Measurements from ENCODE around the gene ACTN1. TPM values are rescaled to one million over a fixed set of nuclear protein-coding genes. Genes with fewer than 3 reads are reported as not detected.

ACTN1 gene
- total and polyA plus RNA-seq, 10 of the 15 experiments (the other 5 are each of a cell fraction or from before 2014, with no cell fraction given), result 0.14 to 39.4 (median 2.6) TPM

DNA sequence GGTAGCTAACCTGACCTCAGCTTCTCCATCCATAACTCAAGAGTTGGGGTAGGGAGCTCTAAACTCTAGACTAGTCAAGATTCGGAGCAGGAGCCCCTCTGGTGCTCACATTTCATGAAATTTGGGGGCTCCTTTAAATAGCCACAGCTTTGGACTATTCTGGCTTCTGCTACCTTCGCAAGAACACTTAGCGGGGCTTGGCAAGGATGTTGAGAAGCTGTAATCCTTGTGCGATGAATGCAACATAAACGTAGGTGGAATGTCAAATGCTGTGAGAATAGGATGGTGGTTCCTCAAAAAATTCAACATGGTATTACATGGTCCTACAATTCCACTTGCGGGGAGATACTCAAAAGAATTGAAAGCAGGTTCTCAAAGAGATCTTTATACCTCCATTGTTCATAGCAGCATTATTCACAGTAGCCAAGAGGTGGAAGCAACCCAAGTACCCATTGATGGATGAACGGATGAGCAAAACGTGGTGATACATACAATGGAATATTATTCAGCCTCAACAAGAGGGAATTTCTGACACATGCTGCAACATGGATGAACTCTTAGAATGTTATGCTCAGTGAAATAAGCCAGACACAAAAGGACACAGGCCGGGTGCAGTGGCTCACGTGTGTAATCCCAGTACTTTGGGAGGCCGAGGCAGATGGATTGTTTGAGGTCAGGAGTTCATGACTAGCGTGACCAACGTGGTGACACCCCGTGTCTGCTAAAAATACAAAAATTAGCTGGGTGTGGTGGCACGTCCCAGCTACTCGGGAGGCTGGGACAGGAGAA, 73.8 kb downstream of the ACTN1 start:
- no peak for DNase-seq (ENCODE audit: low read depth, low spot score)

DNA sequence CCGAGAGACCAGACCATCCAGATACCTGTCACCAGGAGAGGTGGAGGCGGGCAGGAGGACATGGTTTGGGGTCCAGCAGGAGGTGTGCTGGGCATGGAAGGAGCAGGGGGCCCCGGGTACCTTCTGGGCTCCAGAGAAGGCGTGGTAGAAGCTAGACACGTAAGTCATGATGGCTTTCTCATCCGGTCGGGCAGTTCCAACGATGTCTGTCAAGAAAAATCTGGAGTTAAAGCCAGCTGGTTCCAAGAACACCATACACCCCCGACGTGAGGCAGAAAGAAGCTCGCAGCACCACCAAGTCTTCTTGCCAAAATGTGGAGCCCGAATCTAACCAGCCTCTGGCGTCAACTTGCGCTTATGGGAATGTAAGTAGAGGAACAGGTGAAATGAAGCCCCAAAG, 76.7 kb downstream of the ACTN1 start:
- no peaks in the 10 kb centered on the region; the same call in 1 of the 2 replicates for H3K4me1 ChIP-seq (ENCODE audit: control insufficient read depth, insufficient read depth, low read length)
- BruUV-seq (replicated peaks), result no TSS peak
- RAD21 ChIA-PET (ENCODE audit: unreplicated experiment), result interaction anchor here (1.0 kb wide), 1 partner anchor 9 kb away, joined by 4 read pairs; no protein-coding TSS in a partner anchor
- 58% methylated on average over 14 of the region's 14 CpGs for WGBS (ENCODE audit: insufficient coverage, insufficient replicate concordance, low lambda C conversion rate, missing lambda C conversion rate)
- CTCF ChIA-PET, result interaction anchor here (1.1 kb wide), 1 partner anchor 9 kb away, joined by 6 read pairs; no protein-coding TSS in a partner anchor
- H3K36me3 ChIP-seq (ENCODE audit: control insufficient read depth in 2 of 2, insufficient read depth in 2 of 2, low read length in 1 of 2), result peaks cover 0 to 3% of the 10 kb centered on the region in 2 experiments; a peak in 2 of 4 replicates
- no peaks in the 10 kb centered on the region for H3K79me2 ChIP-seq (ENCODE audit: control insufficient read depth, insufficient read depth, low read length)
- no peaks in the 10 kb centered on the region for H4K20me1 ChIP-seq (ENCODE audit: control insufficient read depth, insufficient read depth)
- H3K9ac ChIP-seq (ENCODE audit: control insufficient read depth, insufficient read depth, low read length), result no peak overlapping the region
- in situ Hi-C loops (cut with MboI) (no loop called here), intact Hi-C loops (cut with micrococcal nuclease; ENCODE audit: unreplicated experiment) (no loop called here)
- ATAC-seq (no peak), FAIRE-seq (no peak), DNase-seq (ENCODE audit: low read depth, low spot score) (no peak)
- H3K27ac ChIP-seq (ENCODE audit: control insufficient read depth, insufficient read depth), result no peak overlapping the region
- no peaks in the 10 kb centered on the region for H3K9me3 ChIP-seq (replicated peaks; ENCODE audit: control insufficient read depth, insufficient read depth, low read length)
- no peak overlapping the region for H3K4me3 ChIP-seq
- POLR2A ChIA-PET, result no interaction called here
- no peak overlapping the region for H3K4me2 ChIP-seq (ENCODE audit: control insufficient read depth, insufficient read depth)
- no peaks in the 10 kb centered on the region for H3K27me3 ChIP-seq (replicated peaks in 1 of 2; ENCODE audit: control insufficient read depth in 2 of 2, insufficient read depth in 2 of 2, low read length in 1 of 2)
- SMC1A ChIA-PET (ENCODE audit: uncharacterized antibody, unreplicated experiment), result no interaction called here
- H2AFZ ChIP-seq (ENCODE audit: control insufficient read depth, low read depth, low read length), result no peak overlapping the region
- TF ChIP-seq ZSCAN29 (IDR thresholded peaks at IDR 0.05) (no peak), ZBTB11 (CRISPR knock-in tag; IDR thresholded peaks at IDR 0.05) (no peak), RCOR1 (conservative IDR thresholded peaks at IDR 0.05; ENCODE audit: low read depth, low read length) (no peak)
- TF ChIP-seq, protein P1, sequence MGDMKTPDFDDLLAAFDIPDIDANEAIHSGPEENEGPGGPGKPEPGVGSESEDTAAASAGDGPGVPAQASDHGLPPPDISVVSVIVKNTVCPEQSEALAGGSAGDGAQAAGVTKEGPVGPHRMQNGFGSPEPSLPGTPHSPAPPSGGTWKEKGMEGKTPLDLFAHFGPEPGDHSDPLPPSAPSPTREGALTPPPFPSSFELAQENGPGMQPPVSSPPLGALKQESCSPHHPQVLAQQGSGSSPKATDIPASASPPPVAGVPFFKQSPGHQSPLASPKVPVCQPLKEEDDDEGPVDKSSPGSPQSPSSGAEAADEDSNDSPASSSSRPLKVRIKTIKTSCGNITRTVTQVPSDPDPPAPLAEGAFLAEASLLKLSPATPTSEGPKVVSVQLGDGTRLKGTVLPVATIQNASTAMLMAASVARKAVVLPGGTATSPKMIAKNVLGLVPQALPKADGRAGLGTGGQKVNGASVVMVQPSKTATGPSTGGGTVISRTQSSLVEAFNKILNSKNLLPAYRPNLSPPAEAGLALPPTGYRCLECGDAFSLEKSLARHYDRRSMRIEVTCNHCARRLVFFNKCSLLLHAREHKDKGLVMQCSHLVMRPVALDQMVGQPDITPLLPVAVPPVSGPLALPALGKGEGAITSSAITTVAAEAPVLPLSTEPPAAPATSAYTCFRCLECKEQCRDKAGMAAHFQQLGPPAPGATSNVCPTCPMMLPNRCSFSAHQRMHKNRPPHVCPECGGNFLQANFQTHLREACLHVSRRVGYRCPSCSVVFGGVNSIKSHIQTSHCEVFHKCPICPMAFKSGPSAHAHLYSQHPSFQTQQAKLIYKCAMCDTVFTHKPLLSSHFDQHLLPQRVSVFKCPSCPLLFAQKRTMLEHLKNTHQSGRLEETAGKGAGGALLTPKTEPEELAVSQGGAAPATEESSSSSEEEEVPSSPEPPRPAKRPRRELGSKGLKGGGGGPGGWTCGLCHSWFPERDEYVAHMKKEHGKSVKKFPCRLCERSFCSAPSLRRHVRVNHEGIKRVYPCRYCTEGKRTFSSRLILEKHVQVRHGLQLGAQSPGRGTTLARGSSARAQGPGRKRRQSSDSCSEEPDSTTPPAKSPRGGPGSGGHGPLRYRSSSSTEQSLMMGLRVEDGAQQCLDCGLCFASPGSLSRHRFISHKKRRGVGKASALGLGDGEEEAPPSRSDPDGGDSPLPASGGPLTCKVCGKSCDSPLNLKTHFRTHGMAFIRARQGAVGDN (IDR thresholded peaks at IDR 0.05), result no peak

More for the DNA sequence above, 73.8 kb downstream of the ACTN1 start:
- intact Hi-C loops (cut with micrococcal nuclease; ENCODE audit: unreplicated experiment), result no loop called here
- no peaks in the 10 kb centered on the region for H4K20me1 ChIP-seq (ENCODE audit: control insufficient read depth, insufficient read depth)
- H3K9ac ChIP-seq (ENCODE audit: control insufficient read depth, insufficient read depth, low read length), result no peak overlapping the region
- H3K4me1 ChIP-seq (ENCODE audit: control insufficient read depth, insufficient read depth, low read length), result no peaks in the 10 kb centered on the region
- no peak overlapping the region for H3K27ac ChIP-seq (ENCODE audit: control insufficient read depth, insufficient read depth)
- 59% methylated on average over 16 of the region's 16 CpGs for WGBS (ENCODE audit: insufficient coverage, insufficient replicate concordance, low lambda C conversion rate, missing lambda C conversion rate)
- no TSS peak for BruUV-seq (replicated peaks)
- no peak overlapping the region for H3K4me2 ChIP-seq (ENCODE audit: control insufficient read depth, insufficient read depth)
- peaks cover 0 to 9% of the 10 kb centered on the region in 2 experiments; a peak in 2 of 4 replicates for H3K36me3 ChIP-seq (ENCODE audit: control insufficient read depth in 2 of 2, insufficient read depth in 2 of 2, low read length in 1 of 2)
- H3K79me2 ChIP-seq (ENCODE audit: control insufficient read depth, insufficient read depth, low read length), result no peaks in the 10 kb centered on the region
- TF ChIP-seq NFXL1 (IDR thresholded peaks at IDR 0.05; ENCODE audit: borderline replicate concordance), result no peak
- ATAC-seq, result no peak
- no peak overlapping the region for H3K4me3 ChIP-seq
- ChIA-PET CTCF (interaction anchor here (2.0 kb wide), 1 partner anchor 202 kb away, joined by 5 read pairs; no protein-coding TSS in a partner anchor), SMC1A (ENCODE audit: uncharacterized antibody, unreplicated experiment) (interaction anchor here (0.8 kb wide), 1 partner anchor 56 kb away, joined by 3 read pairs; no protein-coding TSS in a partner anchor), RAD21 (ENCODE audit: unreplicated experiment) (no interaction called here), POLR2A (no interaction called here)
- H3K27me3 ChIP-seq (replicated peaks in 1 of 2; ENCODE audit: control insufficient read depth in 2 of 2, insufficient read depth in 2 of 2, low read length in 1 of 2), result no peaks in the 10 kb centered on the region
- no peaks in the 10 kb centered on the region for H3K9me3 ChIP-seq (replicated peaks; ENCODE audit: control insufficient read depth, insufficient read depth, low read length)
- in situ Hi-C loops (cut with MboI), result no loop called here
- no peak for FAIRE-seq
- H2AFZ ChIP-seq (ENCODE audit: control insufficient read depth, low read depth, low read length), result no peak overlapping the region

Measured in GM12878 (cell line).